ENCODE results near the gene TH.

The TH gene

DNA sequence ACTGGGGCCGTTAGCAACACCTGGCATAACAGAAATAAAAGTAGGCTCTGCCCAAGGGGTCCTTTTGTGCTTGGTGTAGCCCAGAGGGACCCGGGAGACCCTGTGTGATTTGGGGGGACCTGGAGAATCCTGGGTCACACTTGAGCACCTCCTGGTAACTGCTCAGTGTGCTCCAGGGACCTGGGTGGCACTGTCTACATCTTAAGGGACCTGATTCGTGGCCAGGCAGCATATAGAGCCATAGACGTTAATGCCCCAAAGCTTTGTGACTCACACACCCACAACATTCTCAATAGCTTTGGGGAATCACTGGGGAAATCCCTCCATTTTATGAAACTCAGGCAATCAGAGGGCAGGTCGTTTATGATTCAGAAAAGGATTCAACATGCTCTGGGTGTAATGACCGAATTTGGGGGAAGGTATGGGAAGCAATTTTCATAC is 28.8 kb downstream of the TH start:
- H3K9me3 ChIP-seq, result no peaks in the 10 kb centered on the region
- no peak overlapping the region for H3K27ac ChIP-seq
- TF ChIP-seq, protein P1, sequence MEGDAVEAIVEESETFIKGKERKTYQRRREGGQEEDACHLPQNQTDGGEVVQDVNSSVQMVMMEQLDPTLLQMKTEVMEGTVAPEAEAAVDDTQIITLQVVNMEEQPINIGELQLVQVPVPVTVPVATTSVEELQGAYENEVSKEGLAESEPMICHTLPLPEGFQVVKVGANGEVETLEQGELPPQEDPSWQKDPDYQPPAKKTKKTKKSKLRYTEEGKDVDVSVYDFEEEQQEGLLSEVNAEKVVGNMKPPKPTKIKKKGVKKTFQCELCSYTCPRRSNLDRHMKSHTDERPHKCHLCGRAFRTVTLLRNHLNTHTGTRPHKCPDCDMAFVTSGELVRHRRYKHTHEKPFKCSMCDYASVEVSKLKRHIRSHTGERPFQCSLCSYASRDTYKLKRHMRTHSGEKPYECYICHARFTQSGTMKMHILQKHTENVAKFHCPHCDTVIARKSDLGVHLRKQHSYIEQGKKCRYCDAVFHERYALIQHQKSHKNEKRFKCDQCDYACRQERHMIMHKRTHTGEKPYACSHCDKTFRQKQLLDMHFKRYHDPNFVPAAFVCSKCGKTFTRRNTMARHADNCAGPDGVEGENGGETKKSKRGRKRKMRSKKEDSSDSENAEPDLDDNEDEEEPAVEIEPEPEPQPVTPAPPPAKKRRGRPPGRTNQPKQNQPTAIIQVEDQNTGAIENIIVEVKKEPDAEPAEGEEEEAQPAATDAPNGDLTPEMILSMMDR (IDR thresholded peaks at IDR 0.05), result no peak
- no peaks in the 10 kb centered on the region for H3K36me3 ChIP-seq
- H3K4me3 ChIP-seq (ENCODE audit: low read depth in 1 of 2, low read length in 1 of 2), result no peak overlapping the region
- peaks cover 100% of the 10 kb centered on the region for H3K27me3 ChIP-seq
- no peaks in the 10 kb centered on the region for H3K4me1 ChIP-seq (ENCODE audit: control insufficient read depth in 1 of 2, insufficient read depth in 1 of 2, low read depth in 1 of 2, low read length in 1 of 2)

DNA sequence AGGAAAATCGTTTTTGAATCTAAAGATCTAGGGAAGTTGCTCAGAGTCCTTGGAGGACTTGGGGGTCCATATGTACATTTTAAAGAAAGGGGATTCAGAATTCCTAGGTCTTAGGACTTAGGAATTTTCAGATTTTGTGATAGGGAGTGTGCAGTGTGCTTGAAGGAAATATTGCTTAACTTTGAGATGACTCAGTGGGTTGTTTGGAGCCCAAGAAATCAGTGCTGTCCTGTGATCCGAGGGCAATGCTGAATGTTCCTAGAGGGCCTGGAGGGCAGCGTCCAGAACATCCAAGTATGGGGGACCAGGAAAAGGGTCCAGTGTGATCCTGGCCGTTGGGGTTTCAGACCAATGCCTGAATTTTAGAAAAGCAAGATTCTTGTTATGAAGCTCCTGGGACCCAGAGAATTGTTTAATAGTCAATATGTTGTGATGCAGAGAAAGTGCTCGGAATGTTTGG is 29.3 kb downstream of the TH start:
- no peak overlapping the region for H3K4me3 ChIP-seq (ENCODE audit: low read depth in 1 of 2, low read length in 1 of 2)
- peaks cover 100% of the 10 kb centered on the region for H3K27me3 ChIP-seq
- TF ChIP-seq, protein P1 (IDR thresholded peaks at IDR 0.05), result no peak
- no peaks in the 10 kb centered on the region for H3K36me3 ChIP-seq
- H3K4me1 ChIP-seq (ENCODE audit: control insufficient read depth in 1 of 2, insufficient read depth in 1 of 2, low read depth in 1 of 2, low read length in 1 of 2), result no peaks in the 10 kb centered on the region
- H3K9me3 ChIP-seq, result no peaks in the 10 kb centered on the region
- H3K27ac ChIP-seq, result no peak overlapping the region

DNA sequence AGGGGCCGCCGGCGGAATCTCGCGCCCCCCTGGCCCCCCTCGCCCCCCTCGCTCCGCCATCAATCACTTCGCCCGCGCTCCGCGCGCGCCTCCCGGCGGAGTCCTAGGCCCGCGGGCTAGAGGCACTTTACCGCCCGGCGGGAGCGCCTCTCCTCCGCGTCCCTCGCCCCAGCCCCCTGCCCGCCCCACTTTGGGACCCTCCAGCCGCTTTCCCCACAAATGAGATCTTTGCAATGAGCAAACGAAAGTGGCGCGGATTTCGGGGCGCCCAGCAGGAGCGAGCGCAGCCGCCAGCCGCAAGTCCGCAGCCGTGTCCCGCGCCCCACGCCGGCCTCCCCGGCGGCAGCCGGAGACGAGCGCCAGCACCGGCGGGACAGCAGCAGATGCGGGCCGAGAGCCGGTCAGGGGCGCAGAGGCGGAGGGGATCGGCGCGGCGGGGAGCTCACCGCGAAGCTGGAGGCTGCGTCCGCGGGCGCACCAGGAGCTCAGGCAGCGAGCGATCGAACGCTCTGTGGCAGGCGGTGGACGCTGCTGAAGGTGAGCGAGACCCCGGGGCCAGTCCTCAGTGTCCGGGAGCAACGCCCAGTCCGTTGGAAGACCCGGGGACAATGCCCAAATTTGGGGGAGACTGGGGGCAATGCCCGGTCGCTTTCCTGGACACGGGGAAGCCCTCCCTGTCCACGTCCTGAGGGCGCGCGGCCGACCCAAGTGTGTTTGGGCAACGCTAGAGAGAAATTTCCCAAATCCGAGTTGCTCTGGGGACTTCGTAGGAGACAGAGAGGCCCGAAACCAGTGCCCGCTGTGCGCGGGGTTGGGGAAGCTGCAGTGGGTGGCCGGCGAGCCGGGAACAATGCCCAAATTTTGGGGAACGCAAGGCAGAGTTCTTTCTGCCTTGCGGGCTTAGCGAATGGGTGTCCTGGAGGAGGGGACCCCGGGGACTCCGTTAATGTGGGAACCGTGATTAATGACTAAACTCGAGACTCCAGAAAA is 30.9 kb downstream of the TH start:
- TF ChIP-seq, protein P1 (IDR thresholded peaks at IDR 0.05), result no peak
- Histone ChIP-seq H3K4me3 (ENCODE audit: low read depth in 1 of 2, low read length in 1 of 2) (no peak overlapping the region), H3K9me3 (no peaks in the 10 kb centered on the region), H3K27me3 (peaks cover 100% of the 10 kb centered on the region), H3K4me1 (ENCODE audit: control insufficient read depth in 1 of 2, insufficient read depth in 1 of 2, low read depth in 1 of 2, low read length in 1 of 2) (no peaks in the 10 kb centered on the region), H3K36me3 (no peaks in the 10 kb centered on the region), H3K27ac (no peak overlapping the region)

DNA sequence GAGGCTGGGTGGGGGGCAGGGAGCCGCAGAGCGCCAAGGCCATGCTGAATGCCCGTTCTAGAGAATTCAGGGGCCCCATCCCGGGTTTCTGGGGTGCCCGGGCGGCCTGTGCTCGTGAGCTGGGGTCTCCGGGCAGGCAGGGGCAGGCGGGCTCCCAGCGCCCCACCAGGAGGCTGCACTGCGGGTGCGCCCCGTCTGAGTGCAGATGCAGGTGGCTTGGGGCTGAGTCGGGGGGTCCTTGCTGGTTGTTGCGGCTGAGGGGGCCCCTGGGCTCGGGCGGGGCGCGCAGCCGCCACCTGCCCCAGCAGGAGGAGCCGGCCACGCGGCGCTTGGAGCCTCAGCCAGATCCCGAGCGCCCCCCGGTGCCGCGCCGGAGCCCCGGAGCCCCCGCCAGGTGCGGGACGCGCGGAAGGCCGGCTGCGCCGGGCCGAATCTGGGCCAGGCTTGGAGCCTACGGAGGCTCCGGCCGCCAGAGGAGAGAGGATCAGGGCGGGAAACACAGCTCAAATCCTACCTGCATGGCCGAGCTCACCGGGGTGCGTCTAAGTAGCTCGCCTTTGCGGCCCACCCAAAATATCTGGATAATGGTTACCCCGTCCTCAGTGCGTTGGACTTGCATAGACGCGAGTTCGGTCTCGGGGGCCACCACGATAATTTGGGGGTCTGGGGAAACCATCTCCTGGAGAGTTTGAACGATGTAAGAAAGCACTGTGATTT is 31.8 kb downstream of the TH start:
- Histone ChIP-seq H3K27ac (no peak overlapping the region), H3K36me3 (no peaks in the 10 kb centered on the region), H3K27me3 (peaks cover 100% of the 10 kb centered on the region), H3K4me3 (ENCODE audit: low read depth in 1 of 2, low read length in 1 of 2) (no peak overlapping the region), H3K9me3 (no peaks in the 10 kb centered on the region), H3K4me1 (ENCODE audit: control insufficient read depth in 1 of 2, insufficient read depth in 1 of 2, low read depth in 1 of 2, low read length in 1 of 2) (no peaks in the 10 kb centered on the region)
- TF ChIP-seq, protein P1 (IDR thresholded peaks at IDR 0.05), result no peak

DNA sequence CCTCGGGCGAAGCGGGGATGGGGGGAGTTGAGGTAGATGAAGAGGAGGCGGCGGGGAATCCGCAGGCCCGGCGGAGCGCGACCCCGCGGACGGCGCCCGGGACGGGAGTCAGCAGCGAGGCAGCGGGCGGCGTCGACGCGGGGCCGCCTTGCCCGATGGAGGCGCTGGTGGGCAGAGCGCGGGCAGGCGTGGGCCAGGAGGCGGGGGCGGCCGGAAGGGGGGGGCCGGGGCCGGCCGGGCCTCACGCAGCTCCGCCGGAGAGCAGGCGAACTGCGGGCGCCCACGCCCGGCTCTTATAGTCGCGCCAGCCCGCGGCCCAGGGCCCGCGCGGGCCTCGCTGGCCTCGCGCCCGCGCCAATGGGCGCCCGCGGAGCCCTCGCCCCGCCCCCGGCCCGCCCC is 32.5 kb downstream of the TH start, which contains the start of gene IGF2:
Gene IGF2, minus strand, starts transcription at position 267 of the 399 bp plus-strand sequence. CDS start 3,866 bp downstream, outside the sequence.
- no peaks in the 10 kb centered on the region for H3K9me3 ChIP-seq
- H3K27ac ChIP-seq, result no peak within 1 kb of the TSS
- no peaks in the 10 kb centered on the region for H3K4me1 ChIP-seq (ENCODE audit: control insufficient read depth in 1 of 2, insufficient read depth in 1 of 2, low read depth in 1 of 2, low read length in 1 of 2)
- no peaks in the 10 kb centered on the region for H3K36me3 ChIP-seq
- TF ChIP-seq, protein P1 (IDR thresholded peaks at IDR 0.05), result no peak
- H3K4me3 ChIP-seq (ENCODE audit: low read depth in 1 of 2, low read length in 1 of 2), result no peak within 1 kb of the TSS
- peaks cover 100% of the 10 kb centered on the region for H3K27me3 ChIP-seq
